SKM-1 (cell line): ENCODE data around the gene ZNF90.
"Not testable (repeated sequence)": the region's sequence is repeated elsewhere in the genome, so short reads cannot be mapped to it uniquely, and the experiment has no call there.

Experiments
- DNase-seq: peaks from one replicate; lab custom pipeline; 2025; ENCODE audit not compliant: unreplicated experiment; lab: John Stamatoyannopoulos, UW

ZNF90 gene

DNA sequence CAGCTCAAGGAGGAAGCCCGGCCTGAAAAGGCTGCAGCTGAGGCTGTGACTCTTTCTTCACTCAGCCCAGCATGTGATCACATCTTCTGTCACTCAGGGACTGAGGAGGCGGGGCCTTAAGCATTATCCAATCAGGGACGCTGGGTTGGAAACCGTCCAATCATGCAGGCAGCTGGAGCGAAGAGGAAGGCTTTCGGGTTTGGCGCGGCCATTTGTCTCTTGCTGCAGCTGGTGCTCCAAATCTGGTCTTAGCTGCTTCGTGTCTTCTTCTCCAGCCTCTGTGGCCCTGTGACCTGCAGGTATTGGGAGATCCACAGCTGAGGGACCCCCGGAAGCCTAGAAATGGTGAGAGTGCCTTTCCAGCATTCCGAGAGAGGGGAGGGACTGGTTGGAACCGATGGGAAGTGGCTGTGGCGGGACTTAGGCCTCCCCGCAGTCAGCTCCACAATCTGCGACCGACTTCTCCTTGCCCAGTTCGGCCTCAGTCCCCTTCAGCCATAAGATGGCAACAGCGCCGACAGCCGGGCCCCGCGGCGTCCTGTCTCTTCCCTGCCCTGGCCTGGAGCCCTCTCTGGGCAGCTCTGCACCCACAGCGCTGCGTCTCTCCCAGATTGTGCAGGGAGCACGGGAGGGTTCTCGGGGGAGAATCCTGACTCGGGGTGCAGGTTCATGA, at the start of gene ZNF90:
Gene ZNF90 (plus strand): TSS at position 210 of the 673 bp plus-strand sequence. CDS start 133 bp downstream, at position 343.
- no peak for DNase-seq

DNA sequence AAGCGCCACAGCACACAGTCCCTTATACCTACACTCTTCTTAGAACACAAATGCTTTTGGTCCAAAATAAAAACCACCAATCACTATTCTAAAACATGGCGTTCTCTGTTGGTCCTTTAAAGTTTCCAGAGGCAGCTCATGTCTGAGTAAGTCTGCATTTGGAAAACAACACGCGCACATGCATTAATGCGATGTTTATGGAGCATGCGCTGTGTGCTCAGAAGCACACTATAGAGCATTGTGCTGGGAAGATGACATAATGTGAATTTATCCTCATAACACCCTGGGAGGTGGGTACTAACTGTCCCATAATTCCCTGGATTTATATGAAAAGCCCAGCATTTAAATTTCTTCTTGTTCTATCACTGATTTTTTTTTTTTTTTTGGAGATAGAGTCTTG, 49.2 kb upstream of the ZNF90 start:
- DNase-seq: no peak

DNA sequence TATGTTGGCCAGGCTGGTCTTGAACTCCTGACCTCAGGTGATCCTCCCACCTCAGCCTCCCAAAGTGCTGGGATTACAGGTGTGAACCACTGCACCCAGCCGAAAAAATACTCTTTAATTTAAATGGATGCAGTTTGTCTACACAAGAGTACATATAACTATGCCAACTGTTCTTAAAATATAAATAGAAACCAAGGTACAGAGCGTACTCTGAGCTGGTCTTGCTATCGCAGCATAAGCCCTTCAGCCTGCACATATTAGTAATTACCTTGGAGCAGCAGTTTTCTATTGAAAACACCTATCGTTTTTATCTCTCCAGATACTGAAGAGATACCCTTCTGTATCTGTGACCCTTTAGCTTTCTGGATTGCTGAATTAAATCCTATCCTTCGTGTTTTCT, 41.9 kb upstream of the ZNF90 start:
- DNase-seq: no peak

DNA sequence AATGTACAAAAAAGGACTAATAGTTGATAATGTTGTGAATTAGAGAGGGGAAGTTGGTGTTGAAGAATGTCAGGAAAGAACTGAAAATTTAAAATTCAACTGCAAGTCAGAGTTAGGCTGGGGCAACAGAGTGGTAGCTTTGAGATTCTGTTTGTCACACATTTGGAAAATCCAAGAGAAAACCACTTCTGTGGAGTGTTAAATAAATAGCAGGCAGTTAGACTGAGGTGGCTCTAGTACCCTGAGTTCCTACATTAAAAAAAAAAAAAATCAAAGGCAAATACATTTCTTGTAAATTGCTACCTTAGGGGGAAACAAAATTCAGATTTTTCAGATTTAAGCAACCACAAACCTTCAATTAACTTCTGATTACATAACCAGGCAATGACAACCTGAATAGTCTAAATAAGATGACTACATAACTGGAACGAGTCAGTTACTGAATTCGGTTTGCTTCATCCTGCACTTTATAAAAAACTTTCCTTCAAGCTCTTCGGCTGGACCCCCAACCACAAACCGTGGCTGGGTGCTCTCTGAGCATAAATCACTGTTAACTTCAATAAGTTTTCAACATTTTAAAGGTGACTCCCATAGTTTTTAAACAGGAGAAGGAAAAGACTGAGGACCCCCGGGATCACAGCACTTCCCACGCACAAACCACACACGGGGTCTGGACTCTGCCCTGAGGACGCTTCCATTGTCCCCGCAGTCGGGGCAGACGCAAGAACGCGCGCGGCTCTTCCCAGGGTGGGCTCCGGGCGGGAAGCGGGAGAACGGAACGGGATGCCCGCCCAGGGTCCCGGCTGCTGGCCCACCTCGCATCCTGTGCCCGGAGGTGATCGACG, 39.2 kb upstream of the ZNF90 start:
- DNase-seq: no peak

DNA sequence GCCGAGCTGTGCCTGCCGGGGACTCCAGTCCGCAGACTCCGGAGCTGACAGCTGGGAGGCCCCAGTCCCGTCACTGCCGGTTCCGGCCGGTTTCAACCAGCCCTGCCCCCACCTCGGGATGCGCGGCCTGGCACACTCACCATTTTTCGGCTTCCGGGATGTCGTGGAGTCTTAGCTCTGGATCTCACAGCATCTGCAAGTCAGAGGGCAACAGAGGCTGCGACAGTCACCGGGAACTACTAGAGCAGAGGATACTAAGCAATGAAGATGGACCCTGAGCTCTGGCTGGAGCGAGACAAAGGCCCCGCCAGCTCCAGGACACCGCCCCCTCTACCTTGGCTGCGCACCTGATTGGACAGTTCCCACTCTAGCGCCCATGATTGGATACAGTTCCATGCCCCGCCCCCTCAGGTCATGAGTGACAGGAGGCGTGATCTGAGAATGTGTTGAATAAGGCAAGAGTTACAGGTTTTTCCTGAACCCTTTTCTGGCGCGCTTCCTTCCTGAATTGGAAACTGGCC, 38.5 kb upstream of the ZNF90 start, which contains the start of gene ZNF682:
Gene ZNF682 (minus strand): TSS at position 303 of the 521 bp plus-strand sequence. CDS start 160 bp downstream, at position 143.
- peak; percentile 94 for DNase-seq

DNA sequence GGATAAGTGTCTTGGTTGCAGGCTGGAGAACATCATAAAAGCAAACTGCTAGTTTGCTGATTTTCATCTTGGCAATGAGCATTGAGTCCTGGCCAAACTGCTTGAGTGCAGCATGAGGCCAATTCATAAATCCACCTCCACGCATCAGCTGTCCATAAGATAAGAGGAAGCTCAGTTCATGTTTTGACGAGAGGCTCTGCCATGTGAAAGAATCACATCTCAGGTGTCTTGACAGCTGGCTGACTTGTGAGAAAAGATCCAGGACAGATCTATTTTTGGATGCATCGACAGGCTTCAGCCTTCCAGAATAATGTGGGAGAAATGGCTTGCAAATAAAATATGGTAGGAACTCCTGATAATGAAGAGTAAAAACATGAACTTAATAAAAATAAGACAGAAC, 33.1 kb upstream of the ZNF90 start:
- DNase-seq: no peak

DNA sequence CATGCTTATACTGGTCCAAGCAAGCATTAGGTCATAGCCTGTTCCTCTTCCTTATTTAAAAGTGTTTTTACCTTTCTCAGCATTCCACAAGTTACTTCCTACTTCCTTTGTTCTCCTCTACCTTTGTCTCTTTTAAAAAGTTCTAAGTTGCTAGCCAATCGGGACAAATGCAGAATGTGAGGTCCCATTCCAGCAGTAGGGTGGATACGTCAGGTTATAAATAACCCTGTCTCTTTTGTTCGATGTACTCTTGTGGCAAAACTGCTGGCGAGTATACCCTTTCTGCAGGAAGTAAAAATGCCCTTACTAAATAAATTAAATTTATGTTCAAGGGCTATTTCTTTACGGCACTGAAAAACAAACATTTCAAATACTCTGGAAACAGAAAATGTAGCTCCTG, 32.1 kb upstream of the ZNF90 start:
- not testable (repeated sequence) for DNase-seq

DNA sequence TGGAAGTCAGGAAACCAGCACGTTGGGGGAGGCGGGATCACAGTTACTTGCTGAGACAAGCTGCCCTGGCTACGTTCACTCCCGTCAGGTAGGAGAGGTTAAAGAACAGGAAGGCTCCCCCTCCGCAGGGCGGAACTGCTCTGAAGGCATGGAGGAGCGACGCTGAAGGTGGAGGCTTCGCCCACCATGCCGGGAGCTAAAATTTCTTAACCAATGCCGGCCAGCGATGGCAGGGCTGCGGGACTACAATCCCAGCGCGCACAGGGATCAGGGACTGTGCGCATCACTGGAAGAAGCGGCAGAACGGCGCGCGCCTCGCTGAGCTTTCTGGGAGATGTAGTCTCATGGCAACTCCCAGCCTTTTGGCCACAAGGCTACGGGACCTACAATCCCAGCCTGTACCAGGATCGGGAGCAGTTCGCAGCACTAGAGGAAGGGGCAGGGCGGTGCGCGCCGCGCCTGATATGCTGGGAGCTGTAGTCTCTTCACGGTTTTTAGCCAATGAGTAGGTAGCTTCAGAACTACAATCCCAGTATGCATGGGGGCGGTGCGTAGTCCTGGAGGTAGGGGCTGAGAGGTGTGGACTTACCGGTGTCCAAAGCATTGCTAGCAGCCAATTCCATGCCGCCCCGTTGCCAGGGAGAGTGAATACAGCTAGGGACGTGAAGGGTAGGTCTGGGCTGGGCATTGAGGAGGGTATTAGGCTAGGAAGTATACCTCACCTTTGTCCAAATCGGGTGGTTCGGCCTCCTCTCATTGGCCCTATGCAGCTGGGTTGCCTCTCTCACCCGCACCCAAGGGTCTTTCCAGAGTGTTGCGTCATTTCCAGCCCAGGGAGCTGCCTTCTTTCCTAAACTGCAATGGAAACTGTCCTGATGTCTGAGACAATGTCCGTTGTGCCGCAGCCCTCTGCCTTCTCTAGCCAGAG, 25.7 kb upstream of the ZNF90 start:
- peak; percentile 53 for DNase-seq

DNA sequence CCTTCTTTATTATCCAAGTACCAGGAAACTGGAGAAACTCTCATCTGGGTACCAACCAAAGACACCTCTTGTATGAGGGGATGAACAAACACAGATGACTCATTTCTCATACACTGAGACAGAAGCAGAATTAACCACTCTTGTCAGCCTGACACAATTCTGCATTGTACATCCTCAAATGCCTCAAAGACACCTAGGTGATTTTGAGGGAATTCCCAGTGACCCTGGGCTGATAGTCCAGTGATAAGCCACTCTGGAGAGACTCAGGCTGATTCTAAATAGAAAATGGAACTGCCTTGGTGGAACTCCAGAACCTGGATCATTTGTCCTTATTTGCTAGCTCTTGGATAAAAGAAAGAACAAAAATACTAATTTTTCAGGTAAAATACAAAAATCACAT, 19.1 kb upstream of the ZNF90 start:
- not testable (repeated sequence) for DNase-seq

DNA sequence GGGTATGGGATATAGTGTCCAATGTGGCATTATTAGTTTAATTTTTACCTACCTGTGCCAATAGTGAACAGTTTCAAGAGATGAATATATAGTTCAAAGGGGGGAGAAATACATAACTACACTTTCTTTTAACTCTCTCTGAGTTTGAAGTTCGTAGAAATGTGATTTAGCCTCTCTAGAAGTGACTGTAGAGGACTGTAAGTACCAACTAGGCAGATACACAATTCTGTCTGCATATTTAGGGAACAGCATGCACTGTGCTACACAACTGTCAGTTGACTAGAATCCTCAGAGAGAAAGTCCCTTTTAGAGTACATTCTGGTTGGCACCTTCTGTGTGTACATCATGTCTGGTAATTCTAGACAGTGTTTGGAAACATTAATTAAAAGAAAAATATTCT, 17.5 kb upstream of the ZNF90 start:
- DNase-seq: no peak

DNA sequence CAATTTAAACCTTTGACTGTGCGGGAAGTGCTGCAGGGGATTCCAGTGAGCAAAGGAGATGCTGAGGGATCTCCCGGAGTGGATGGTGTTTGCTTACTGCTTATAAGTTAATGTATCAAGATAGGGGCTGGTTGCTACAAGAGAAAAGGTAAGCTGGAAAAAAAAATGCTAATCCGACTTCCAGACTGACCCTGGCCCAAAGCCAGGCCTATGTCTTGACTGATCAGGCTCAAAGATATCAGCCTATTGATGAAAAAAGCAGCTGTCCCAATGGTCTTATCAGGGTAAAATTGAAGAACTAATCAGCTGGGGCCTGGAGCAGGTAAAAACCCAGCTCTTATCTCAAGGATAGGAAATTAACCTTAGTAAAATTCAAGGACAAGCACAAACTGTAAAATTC, 10.9 kb upstream of the ZNF90 start:
- DNase-seq: no peak

DNA sequence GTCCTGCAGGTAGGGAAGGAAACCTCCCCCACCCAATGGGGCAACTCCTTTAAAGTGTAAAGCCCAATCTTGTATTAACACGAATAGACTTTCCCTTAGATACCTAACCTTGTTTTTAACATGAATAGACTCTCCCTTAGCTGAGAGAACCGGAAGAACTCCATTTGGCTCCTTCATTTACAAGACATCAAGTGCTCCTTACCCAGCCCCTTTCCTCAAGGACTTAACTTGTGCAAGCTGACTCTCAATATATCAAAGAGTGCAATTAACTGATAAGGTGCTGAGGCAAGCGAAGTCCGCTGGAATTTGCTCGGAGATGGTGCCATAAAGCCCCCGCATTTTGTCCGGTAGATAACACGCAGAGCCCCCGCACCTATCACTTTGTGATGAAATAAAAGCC, 9.9 kb upstream of the ZNF90 start:
- no peak for DNase-seq

DNA sequence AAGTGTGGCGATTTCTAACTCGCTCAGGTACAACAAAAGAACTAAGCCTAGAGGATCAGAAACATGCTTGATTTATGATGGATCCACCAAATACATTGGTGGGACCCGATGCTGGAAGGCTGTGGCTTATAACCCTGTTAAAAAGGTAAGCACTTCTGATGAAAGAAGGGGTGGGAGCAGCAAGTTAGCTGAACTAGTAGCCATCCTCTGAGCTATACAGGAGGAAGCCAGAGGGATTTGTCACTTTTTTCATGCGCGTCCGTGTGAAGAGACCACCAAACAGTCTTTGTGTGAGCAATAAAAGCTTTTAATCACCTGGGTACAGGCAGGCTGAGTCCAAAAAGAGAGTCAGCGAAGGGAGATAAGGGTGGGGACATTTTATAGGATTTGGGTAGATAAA, 9.2 kb upstream of the ZNF90 start:
- DNase-seq: not testable (repeated sequence)

DNA sequence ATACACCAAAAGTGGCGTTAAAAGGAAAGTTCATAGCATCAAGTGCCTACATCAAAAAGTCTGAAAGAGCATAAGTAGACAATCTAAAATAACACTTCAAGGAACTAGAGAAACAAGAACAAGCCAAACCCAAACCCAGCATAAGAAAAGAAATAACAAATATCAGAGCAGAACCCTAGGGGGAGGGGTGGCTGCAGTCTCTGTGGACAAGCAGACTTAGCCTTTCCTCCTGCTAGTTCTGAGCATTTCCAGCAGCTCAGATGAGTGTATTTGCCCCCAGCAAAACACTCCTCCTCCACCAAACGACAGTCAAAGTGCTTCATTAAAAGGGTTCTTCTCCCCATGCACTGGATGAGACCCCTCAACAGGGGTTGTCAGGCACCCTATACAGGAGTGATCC, 7.1 kb upstream of the ZNF90 start:
- no peak for DNase-seq

DNA sequence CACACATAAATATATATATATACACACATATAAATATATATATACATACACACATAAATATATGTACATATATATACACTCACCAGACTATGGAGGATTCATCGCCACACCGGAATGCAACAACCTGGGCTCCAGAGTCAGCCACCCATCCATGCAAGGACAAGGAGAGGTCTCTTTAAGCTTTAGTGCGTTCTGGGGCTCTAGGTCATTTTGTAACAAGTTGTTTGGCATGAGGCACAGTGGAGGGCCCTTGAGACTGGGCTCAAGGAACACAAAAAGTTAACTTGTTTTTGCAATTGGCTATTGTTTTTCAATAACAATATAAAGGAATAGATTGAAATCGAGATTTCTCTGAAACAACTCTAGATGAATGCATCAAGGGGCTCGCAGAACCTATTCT, 4.9 kb upstream of the ZNF90 start:
- no peak for DNase-seq

DNA sequence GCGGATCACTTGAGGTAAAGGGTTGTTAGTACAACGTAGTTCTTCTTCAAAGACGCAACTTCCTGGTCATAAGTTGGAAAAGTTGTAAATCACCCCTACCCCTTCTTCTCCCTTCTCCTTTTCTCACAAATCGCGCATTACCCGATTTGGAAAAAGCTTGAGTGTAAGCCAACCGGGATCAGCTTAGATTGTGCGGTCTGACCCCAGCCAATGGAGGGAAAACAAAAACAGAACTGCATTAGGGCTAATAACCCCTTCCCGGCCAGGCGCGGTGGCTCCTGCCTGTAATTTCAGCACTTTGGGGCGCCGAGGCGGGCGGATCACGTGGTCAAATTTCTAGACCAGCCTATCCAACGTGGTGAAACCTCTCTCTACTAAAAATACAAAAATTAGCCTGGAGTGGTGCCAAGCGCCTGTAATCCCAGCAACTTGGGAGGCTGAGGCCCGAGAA, 806 bp downstream of the ZNF90 start:
- DNase-seq: no peak

DNA sequence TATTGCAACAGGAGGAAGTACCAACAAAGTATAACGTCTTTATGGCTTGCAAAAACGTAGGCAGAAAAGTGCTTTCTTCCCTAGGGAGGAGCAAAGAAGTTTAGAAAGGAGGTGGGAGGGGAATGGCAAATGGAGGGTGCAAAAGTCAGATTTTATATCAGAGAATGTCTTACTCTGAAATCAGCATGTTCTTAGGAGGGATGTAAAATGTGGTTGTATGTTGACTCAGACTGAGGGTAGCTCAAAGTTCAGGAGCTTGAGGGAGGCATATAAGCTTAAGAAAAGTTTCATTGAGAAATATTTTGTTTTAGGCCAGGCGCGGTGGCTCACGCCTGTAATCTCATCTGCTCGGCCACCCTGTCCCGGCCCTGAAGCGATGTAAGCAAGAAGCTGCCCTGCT, 1.7 kb downstream of the ZNF90 start:
- DNase-seq: no peak

DNA sequence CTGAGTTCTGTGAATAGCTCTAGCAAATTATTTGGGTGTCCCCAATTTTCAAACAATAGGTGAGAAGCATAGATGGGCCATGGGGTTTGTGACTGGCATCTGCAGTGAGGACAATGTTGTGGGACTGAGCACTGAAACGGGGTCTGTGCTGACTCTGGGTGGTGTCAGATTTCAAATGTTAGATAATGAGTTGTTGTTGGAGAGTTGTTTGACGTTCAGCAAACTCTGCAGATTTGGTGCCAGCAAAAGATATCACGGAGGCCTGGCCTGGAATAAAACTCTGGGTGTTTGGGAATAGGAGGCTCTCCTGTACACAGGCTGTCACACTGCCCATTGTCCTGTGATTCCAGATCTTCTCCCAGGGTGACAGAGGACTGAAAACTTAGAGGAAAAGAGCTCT, 2.9 kb downstream of the ZNF90 start:
- no peak for DNase-seq

DNA sequence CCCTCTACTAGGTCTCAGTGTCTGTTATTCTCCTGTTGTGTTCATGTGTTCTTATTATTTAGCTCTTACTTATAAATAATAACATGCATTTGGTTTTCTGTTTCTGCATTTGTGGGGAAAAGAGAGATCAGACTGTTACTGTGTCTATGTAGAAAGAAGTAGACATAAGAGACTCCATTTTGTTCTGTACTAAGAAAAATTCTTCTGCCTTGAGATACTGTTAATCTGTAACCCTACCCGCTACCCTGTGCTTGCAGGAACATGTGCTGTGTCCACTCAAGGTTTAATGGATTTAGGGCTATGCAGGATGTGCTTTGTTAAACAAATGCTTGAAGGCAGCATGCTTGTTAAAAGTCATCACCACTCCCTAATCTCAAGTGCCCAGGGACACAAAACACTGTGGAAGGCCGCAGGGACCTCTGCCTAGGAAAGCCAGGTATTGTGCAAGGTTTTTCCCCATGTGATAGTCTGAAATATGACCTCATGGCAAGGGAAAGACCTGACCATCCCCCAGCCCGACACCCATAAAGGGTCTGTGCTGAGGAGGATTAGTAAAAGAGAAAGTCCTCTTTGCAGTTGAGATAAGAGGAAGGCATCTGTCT, 4.5 kb downstream of the ZNF90 start:
- DNase-seq: not testable (repeated sequence)

DNA sequence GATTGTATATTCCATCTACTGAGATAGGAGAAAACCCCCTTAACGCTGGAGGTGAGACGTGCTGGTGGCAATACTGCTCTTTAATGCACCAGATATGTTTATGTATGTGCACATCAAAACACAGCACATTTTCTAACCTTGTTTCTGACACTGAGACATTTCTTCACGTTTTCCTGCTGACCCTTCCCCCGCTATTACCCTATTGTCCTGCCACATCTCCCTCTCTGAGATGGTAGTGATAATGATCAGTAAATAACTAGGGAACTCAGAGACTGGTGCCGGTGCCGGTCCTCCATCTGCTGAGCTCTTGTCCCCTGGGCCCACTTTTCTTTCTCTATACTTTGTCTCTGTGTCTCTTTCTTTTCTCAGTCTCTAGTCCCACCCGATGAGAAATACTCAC, 5.1 kb downstream of the ZNF90 start:
- not testable (repeated sequence) for DNase-seq

DNA sequence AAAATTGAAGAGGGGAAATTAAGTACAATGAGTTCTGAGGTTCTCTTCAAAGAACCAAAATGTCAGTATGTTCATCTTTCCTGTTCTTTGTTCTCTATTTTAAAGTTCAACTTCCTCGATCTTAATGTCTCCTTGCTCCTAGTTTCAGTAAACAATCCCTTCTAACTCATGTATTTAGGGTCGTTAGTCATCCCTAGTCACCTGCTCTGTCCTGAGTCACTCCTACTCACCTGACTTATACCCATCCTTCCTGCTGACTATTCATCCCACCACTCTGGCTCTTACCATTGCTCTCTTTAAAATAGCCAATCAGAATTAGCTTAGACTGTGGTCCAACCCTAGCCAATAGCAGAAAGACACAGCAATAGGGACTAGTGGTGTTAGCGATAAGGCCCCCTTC, 24.3 kb downstream of the ZNF90 start:
- DNase-seq: no peak
